ENCODE measurements around the gene PARP1. TPM values are rescaled to one million over a fixed set of nuclear protein-coding genes. Genes with fewer than 3 reads are reported as not detected.

Gene PARP1
- total RNA-seq, 6 donors from 2014 or later, result 56.5 to 97.9 (median 76.7) TPM

GRCh38 chr1:226324479-226324878 lies 83.4 kb downstream of the PARP1 start:
- no peaks in the 10 kb centered on the region for H3K27me3 ChIP-seq
- H3K4me3 ChIP-seq, result no peak overlapping the region
- no peaks in the 10 kb centered on the region for H3K9me3 ChIP-seq
- TF ChIP-seq EP300 (IDR thresholded peaks at IDR 0.05) (no peak), POLR2A (IDR thresholded peaks at IDR 0.05) (no peak), CTCF (IDR thresholded peaks at IDR 0.05) (no peak), POLR2AphosphoS5 (IDR thresholded peaks at IDR 0.05) (no peak)
- ATAC-seq (ENCODE audit: low FRiP score in 2 of 2) (no peak), DNase-seq (no peak)
- H3K36me3 ChIP-seq, result no peaks in the 10 kb centered on the region
- no peak overlapping the region for H3K27ac ChIP-seq
- H3K4me1 ChIP-seq, result no peaks in the 10 kb centered on the region

GRCh38 chr1:226322986-226323385 lies 84.9 kb downstream of the PARP1 start:
- DNase-seq (no peak), ATAC-seq (ENCODE audit: low FRiP score in 2 of 2) (no peak)
- H3K27me3 ChIP-seq, result no peaks in the 10 kb centered on the region
- H3K4me3 ChIP-seq, result no peak overlapping the region
- H3K36me3 ChIP-seq, result no peaks in the 10 kb centered on the region
- no peak overlapping the region for H3K27ac ChIP-seq
- H3K4me1 ChIP-seq, result no peaks in the 10 kb centered on the region
- TF ChIP-seq EP300 (IDR thresholded peaks at IDR 0.05) (no peak), POLR2AphosphoS5 (IDR thresholded peaks at IDR 0.05) (no peak), CTCF (IDR thresholded peaks at IDR 0.05) (no peak), POLR2A (IDR thresholded peaks at IDR 0.05) (no peak)
- 94 to 97% methylated on average over 3 of the region's 3 CpGs for WGBS, 2 donors
- H3K9me3 ChIP-seq, result no peaks in the 10 kb centered on the region

- Histone ChIP-seq H3K27me3 (no peaks in the 10 kb centered on the region), H3K27ac (no peak overlapping the region), H3K4me3 (no peak overlapping the region), H3K36me3 (no peaks in the 10 kb centered on the region), H3K9me3 (no peaks in the 10 kb centered on the region), H3K4me1 (no peaks in the 10 kb centered on the region)
- DNase-seq (no peak), ATAC-seq (ENCODE audit: low FRiP score in 2 of 2) (no peak)
- 96 to 97% methylated on average over 10 of the region's 10 CpGs for WGBS, 2 donors
- TF ChIP-seq POLR2AphosphoS5 (IDR thresholded peaks at IDR 0.05) (no peak), CTCF (IDR thresholded peaks at IDR 0.05) (no peak), EP300 (IDR thresholded peaks at IDR 0.05) (no peak), POLR2A (IDR thresholded peaks at IDR 0.05) (no peak)
Measured at GRCh38 chr1:226320930-226321329, 87.0 kb downstream of the PARP1 start.

- Histone ChIP-seq H3K36me3 (no peaks in the 10 kb centered on the region), H3K9me3 (no peaks in the 10 kb centered on the region), H3K4me1 (no peaks in the 10 kb centered on the region), H3K27me3 (no peaks in the 10 kb centered on the region), H3K4me3 (no peak overlapping the region), H3K27ac (no peak overlapping the region)
- DNase-seq (no peak), ATAC-seq (ENCODE audit: low FRiP score in 2 of 2) (no peak)
- TF ChIP-seq POLR2AphosphoS5 (IDR thresholded peaks at IDR 0.05) (no peak), POLR2A (IDR thresholded peaks at IDR 0.05) (no peak), EP300 (IDR thresholded peaks at IDR 0.05) (no peak), CTCF (IDR thresholded peaks at IDR 0.05) (no peak)
- WGBS, 2 donors, result 92 to 96% methylated on average over 5 of the region's 5 CpGs
Measured at GRCh38 chr1:226318471-226318870, 89.4 kb downstream of the PARP1 start.

- no peak for DNase-seq
- Histone ChIP-seq H3K9me3 (no peaks in the 10 kb centered on the region), H3K27ac (no peak overlapping the region), H3K4me3 (no peak overlapping the region), H3K27me3 (no peaks in the 10 kb centered on the region), H3K36me3 (no peaks in the 10 kb centered on the region), H3K4me1 (peaks cover 0 to 10% (median 8%) of the 10 kb centered on the region in 4 donors)
- TF ChIP-seq POLR2A (IDR thresholded peaks at IDR 0.05) (no peak), POLR2AphosphoS5 (IDR thresholded peaks at IDR 0.05) (no peak)
- no peak for ATAC-seq (ENCODE audit: low FRiP score in 2 of 2)
Measured at GRCh38 chr1:226314055-226314454, 93.8 kb downstream of the PARP1 start.
